Peyer's patch (tissue), 4 donors: Measurements from ENCODE around the gene TEAD1. TPM values are rescaled to one million over a fixed set of nuclear protein-coding genes. Genes with fewer than 3 reads are reported as not detected.

Source experiments
- DNase-seq, 3 donors: peaks; one replicate each; pipeline ENCODE4 v3.0.0-alpha.2; 2017 to 2019
- H3K27ac ChIP-seq, 4 donors: fragments of 200-600 bp; sonication (generic); one replicate each; pipeline ENCODE4 v1.5.1; 2016 to 2019
- H3K27me3 ChIP-seq, 2 donors: fragments of 200-600 bp; sonication (generic); one replicate each; pipeline ENCODE4 v1.5.1; 2019
- H3K36me3 ChIP-seq, 3 donors: fragments of 200-600 bp; sonication (generic); one replicate each; pipeline ENCODE4 v1.5.1; 2016 to 2019
- H3K4me1 ChIP-seq, 4 donors: fragments of 200-600 bp; sonication (generic); one replicate each; pipeline ENCODE4 v1.5.1; 2016 to 2019
- H3K4me3 ChIP-seq, 4 donors: fragments of 200-600 bp; sonication (generic); 1 replicate in 3 of 4; 2 replicates in 1 of 4; pipeline ENCODE4 v1.5.1; 2016 to 2019; ENCODE audit warnings: mild to moderate bottlenecking in 1 of 4
- H3K9me3 ChIP-seq, 4 donors: fragments of 200-600 bp; sonication (generic); one replicate each; pipeline ENCODE4 v1.5.1; 2016 to 2019; ENCODE audit warnings: mild to moderate bottlenecking in 1 of 4
- CTCF ChIP-seq, 6 experiments: fragments of 450-650 bp in 4 of 6; fragments of 200-600 bp in 2 of 6; sonication (generic) in 1 of 6; IDR thresholded peaks; one replicate each; pipeline ENCODE4 v1.5.1; 2017 to 2019; ENCODE audit warnings: antibody characterized with exemption in 6 of 6, mild to moderate bottlenecking in 3 of 6, moderate library complexity in 1 of 6
- POLR2A ChIP-seq, 2 donors: fragments of 450-650 bp; IDR thresholded peaks; one replicate each; pipeline ENCODE4 v1.5.1; 2017; ENCODE audit warnings: antibody characterized with exemption in 2 of 2, mild to moderate bottlenecking in 2 of 2, moderate library complexity in 2 of 2
- total RNA-seq, 4 donors: library from RNA; depleted of rRNA; stranded (reverse); fragments of >200 nt; gene quantifications; one replicate each; pipeline ENCODE4 v1.1.0, GENCODE V29; 2016

The TEAD1 gene
- total RNA-seq, 4 donors from 2014 or later, result 34.5 to 125 (median 65.1) TPM

DNA sequence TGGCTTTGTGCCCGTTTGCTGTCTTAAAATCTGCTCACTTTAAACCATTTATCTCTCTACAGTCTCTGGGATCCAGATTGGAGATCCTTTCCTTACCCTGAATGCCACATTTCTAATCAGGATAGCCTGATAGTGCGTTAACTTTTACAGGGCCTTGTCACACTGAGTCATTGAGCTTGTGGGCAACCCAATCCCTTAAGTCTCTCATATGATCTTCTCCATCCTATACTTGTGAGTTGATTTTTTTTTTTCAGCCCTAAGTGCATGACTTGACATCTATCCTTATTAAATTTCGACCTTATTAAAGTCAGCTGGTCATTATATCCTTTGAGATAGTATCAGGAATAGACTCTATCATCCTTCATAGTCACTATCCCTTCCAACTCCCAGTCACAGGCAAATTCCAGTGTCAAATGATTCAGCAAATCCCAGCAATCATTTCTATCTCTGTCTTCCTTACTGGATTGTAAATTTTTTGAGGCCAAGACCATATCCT, 57.7 kb downstream of the TEAD1 start:
- H3K27me3 ChIP-seq, result no peaks in the 10 kb centered on the region
- H3K27ac ChIP-seq, result no peak overlapping the region
- TF ChIP-seq CTCF (IDR thresholded peaks at IDR 0.05), result no peak
- TF ChIP-seq POLR2A (IDR thresholded peaks at IDR 0.05), result no peak
- H3K4me1 ChIP-seq, result peaks cover 0 to 10% (median 0%) of the 10 kb centered on the region in 4 donors
- H3K36me3 ChIP-seq, result no peaks in the 10 kb centered on the region
- no peaks in the 10 kb centered on the region for H3K9me3 ChIP-seq
- H3K4me3 ChIP-seq, result no peak overlapping the region
- DNase-seq, result no peak

GRCh38 chr11:12733091-12733490, 58.9 kb downstream of the TEAD1 start:
- no peaks in the 10 kb centered on the region for H3K36me3 ChIP-seq
- no peaks in the 10 kb centered on the region for H3K9me3 ChIP-seq
- no peak for TF ChIP-seq CTCF (IDR thresholded peaks at IDR 0.05)
- no peak for TF ChIP-seq POLR2A (IDR thresholded peaks at IDR 0.05)
- DNase-seq, result no peak
- H3K4me3 ChIP-seq, result no peak overlapping the region
- no peak overlapping the region for H3K27ac ChIP-seq
- no peaks in the 10 kb centered on the region for H3K27me3 ChIP-seq
- H3K4me1 ChIP-seq, result peaks cover 0 to 1% (median 0%) of the 10 kb centered on the region in 4 donors

DNA sequence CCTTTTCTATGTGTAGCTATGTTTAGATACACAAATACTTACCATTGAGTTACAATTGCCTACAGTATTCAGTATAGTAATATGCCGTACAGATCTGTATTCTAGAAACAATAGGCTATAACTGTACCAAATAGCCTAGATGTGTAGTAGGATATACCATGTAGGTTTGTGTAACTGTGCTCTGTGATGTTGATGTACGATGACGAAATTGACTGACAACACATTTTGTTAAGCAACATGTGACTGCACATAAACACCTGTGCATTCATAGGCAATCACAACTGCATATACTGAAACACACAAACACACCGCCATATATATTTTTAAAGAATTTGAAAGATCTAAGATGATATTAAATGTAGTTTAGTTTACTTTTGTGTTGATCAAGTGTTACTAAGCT, 60.4 kb downstream of the TEAD1 start:
- no peaks in the 10 kb centered on the region for H3K9me3 ChIP-seq
- no peak overlapping the region for H3K4me3 ChIP-seq
- H3K4me1 ChIP-seq, result no peaks in the 10 kb centered on the region
- TF ChIP-seq CTCF (IDR thresholded peaks at IDR 0.05) (no peak), POLR2A (IDR thresholded peaks at IDR 0.05) (no peak)
- H3K27ac ChIP-seq, result no peak overlapping the region
- H3K27me3 ChIP-seq, result no peaks in the 10 kb centered on the region
- no peaks in the 10 kb centered on the region for H3K36me3 ChIP-seq
- no peak for DNase-seq

- no peak overlapping the region for H3K27ac ChIP-seq
- no peaks in the 10 kb centered on the region for H3K36me3 ChIP-seq
- H3K27me3 ChIP-seq, result no peaks in the 10 kb centered on the region
- DNase-seq, result no peak
- H3K4me1 ChIP-seq, result no peaks in the 10 kb centered on the region
- H3K9me3 ChIP-seq, result no peaks in the 10 kb centered on the region
- H3K4me3 ChIP-seq, result no peak overlapping the region
- TF ChIP-seq POLR2A (IDR thresholded peaks at IDR 0.05), result no peak
- TF ChIP-seq CTCF (IDR thresholded peaks at IDR 0.05), result no peak
Measured at GRCh38 chr11:12735262-12735661, 61.0 kb downstream of the TEAD1 start.

DNA sequence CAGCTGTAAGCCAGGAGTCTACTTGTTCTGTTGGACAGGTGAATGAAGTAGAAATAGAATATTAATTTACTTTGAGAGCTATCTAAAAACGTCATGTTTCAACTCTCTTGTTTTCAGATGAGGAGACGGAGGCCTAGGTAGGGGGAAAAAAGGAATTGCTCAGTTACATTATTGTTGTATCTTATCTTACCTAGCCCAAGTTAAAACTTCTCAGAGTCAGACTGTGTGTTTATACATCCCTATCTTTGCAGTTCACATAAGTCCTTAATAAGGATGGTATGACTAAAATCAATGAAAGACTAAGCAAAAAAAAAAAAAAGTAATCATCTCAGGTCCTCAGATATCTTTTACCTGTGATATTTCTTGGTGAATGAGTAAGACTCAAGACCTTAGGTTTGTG, 62.8 kb downstream of the TEAD1 start:
- H3K36me3 ChIP-seq, result no peaks in the 10 kb centered on the region
- H3K9me3 ChIP-seq, result no peaks in the 10 kb centered on the region
- DNase-seq, result no peak
- no peak overlapping the region for H3K27ac ChIP-seq
- H3K4me1 ChIP-seq, result no peaks in the 10 kb centered on the region
- TF ChIP-seq CTCF (IDR thresholded peaks at IDR 0.05), result no peak
- no peak for TF ChIP-seq POLR2A (IDR thresholded peaks at IDR 0.05)
- H3K4me3 ChIP-seq, result no peak overlapping the region
- no peaks in the 10 kb centered on the region for H3K27me3 ChIP-seq

DNA sequence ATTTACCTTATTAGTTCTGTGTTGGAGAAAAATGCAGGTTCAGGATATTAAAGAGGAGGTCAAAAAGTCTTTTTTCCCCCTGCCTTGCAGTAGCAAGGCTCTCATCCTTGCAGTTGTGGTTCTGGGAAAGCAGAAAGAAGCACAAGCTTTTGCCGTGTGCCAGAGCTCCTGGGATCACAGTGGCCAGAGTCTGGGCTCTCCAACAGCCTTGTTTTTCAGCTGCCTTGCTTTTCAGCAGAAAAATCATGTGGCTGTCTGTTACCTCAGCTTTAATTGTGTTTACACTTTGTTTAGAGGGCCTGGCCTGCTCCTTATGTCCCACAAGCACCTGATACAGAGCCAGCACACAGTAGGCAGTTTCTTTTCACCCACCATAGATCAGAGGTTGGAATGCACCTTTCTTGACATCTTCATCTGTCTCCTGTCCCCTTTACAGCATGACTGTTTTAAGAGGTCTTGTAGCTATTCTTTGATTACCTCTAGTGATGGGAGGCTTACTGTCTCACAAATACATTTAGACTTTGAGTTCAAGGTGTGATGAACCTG, 67.5 kb downstream of the TEAD1 start:
- Histone ChIP-seq H3K9me3 (no peaks in the 10 kb centered on the region), H3K4me3 (no peak overlapping the region), H3K4me1 (peaks cover 0 to 4% (median 0%) of the 10 kb centered on the region in 4 donors), H3K36me3 (no peaks in the 10 kb centered on the region), H3K27ac (no peak overlapping the region), H3K27me3 (no peaks in the 10 kb centered on the region)
- no peak for TF ChIP-seq CTCF (IDR thresholded peaks at IDR 0.05)
- no peak for TF ChIP-seq POLR2A (IDR thresholded peaks at IDR 0.05)
- no peak for DNase-seq
